HG02870 (cell line): ENCODE data around the gene UCP2.
A peak's percentile ranks its signal among the peaks of the same experiment; 100 is the strongest.

ENCODE experiments used
- ATAC-seq: cut with Tn5 transposase; IDR thresholded peaks from one replicate; pipeline ENCODE4 v1.9.1; 2021; ENCODE audit warnings: mild to moderate bottlenecking, moderate library complexity; ENCODE audit not compliant: unreplicated experiment

UCP2 gene, protein sequence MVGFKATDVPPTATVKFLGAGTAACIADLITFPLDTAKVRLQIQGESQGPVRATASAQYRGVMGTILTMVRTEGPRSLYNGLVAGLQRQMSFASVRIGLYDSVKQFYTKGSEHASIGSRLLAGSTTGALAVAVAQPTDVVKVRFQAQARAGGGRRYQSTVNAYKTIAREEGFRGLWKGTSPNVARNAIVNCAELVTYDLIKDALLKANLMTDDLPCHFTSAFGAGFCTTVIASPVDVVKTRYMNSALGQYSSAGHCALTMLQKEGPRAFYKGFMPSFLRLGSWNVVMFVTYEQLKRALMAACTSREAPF

DNA sequence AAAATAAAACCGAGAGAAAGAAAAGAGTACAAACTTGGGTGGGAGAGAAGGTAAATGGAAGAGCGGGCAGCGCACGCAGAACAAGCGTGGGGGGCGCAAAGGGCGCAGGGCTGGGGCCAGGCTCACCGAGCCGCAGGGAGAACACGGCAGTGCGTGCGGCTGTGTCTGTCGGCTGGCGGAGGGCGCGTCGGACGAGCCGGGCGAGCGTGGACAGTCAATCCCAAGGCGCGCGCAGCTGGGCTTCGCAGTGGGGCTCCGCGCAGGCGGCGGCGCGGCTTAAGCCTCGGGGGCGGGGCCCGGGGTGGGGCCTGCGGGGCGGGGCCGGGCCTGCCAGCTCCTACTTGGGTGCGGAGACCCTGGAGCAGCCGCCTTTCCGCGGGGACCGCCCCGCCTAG, at the start of gene UCP2:
UCP2 (minus strand) TSS at position 249 of the 395 bp plus-strand sequence. CDS start 4,465 bp downstream, outside the sequence.
- peak; percentile 45 for ATAC-seq

DNA sequence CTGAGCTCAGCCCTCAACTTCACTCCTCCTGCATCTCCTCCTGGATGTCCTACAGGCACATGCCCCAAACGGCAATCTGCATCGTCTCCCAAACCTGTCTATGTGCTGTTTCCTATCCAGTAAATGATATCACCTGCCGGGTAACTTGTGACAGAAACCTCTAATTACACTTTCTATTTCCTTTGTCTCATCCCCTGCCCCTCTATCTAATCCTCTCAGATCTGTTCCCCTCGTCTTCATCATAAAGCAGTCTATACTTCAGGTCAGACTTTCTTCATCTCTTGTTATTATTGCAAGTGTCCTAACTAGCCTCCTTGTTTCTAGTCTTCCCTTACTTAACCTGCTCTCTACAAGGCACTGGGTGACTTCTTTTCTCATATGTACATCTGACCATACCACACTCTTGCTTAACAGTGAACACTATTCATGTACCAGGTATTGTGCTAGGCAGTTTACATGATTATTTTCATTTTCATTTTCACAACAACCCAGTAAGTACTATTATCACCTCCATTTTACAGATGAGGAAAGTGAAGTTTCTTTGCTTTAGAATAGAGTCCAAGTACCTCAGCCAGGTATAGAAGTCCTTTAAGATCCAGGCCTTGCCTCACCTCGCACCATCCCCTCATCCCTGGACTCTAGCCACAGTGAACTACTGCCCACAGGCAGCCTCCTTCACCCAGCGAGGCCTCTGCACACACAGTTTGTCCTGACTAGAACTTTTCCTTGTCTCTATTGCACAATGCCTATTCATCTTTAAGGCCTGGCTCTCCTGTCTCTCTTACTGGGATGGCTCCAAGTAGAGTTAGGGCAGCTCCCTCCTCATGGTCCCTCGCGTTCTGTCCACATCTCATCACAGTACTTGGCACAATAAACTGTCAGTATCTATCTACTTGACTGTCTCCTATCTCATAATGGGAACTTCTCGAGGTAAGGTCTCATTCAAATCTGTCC, 48.4 kb upstream of the UCP2 start:
- ATAC-seq: no peak

DNA sequence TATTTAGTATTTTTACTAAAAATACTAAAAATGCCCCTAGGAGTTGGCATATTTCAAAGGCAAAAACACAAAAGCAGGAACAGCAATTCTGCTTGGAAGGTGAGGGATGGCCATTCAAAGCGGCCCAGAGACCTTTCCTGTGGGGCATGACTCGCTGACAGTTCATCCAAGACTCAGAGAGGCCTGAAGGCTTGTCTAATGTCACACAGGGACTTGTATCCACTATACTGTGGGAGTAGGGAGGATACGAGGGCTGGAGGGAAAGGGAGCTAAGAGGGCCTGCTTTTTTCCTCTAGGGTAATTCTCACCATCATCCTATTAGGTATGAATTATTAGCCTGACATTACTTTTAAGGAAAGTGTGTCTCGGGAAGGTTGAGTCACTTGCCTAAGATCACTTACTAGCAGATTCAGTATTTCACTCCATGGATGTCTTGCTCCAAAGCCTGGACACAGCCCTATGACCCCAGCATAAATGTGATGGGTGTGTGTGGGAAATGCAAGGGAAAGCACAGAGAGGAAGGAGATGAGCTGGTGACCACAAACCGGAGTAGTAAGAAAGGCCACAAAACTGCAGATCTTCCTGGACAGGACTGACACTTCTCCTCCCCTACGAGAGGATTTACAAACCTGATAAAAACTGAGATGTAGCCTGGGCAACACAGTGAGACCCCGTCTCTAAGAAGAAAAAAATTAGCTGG, 43.0 kb upstream of the UCP2 start:
- ATAC-seq: no peak

DNA sequence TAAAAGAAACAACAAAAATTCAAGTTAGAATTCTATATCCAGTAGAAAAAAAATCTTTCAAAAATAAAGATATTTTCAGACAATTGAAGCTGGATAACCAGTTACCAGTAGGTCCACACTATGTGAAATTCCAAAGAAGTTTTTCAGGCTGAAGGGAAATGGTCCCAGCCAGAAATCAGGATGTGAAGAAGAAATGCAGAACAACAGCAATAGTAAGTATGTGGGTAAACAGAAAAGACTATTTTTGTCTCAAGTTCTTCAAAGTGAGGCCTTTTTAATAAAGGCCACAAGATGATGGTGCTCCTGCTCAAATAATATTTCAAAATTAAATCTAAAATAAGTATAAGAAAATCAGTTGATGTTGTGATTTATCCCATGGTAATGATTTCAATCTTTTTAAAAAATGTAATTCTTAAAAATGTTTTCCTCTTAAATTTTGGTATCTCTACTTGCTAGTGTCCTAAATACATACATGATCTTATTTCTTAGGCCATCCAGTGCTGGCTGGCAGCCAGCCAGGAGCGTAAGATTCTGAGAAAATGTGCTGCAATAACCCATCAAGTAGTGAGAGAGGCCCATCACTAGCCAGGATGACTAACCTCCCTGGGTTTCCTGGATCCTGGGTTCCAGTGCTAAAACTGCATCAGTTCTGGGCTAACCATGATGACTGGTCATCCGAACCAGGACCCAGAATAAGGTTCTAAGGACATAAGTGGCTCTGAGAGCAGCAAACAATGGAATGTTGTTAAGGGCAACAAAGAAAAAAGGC, 41.8 kb upstream of the UCP2 start:
- no peak for ATAC-seq

DNA sequence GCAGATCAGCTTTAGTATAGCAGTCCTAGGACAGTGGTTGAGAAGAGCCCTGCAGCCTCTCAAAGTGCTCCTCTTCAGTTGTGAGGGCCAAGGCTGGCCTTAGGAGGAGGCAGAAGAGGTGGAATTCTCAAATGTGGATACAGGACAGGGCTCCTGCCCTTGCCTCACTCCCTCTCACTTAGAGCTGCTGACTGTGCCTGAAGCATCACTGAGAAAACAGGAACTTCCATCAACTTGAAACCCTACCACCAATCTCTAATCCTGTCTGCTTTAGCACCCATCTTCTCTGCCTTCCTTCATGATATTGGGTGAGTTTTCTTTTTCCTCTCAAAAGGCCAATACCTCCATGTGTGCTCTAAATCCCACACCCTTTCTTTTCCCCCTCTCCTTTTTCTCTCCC, 40.6 kb upstream of the UCP2 start:
- no peak for ATAC-seq

DNA sequence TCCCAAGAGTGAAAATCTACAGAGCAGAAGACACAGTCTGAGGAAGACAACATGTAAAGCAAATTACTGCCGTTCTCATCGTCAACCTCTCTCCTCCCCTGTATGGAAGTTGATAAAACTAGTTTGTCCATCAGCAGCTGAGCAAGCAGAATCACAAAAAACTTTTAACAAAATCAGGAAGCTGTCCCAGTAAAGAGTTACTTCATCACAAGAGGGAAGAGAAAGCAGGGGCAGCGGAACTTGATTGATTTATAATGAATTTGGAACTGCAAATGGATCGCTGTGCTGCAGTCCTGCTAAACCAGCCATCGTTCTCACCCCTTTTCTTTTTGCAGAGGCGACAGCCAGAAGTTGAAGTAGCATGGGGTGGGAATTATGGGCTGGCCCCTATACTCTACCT, 39.9 kb upstream of the UCP2 start:
- ATAC-seq: no peak

DNA sequence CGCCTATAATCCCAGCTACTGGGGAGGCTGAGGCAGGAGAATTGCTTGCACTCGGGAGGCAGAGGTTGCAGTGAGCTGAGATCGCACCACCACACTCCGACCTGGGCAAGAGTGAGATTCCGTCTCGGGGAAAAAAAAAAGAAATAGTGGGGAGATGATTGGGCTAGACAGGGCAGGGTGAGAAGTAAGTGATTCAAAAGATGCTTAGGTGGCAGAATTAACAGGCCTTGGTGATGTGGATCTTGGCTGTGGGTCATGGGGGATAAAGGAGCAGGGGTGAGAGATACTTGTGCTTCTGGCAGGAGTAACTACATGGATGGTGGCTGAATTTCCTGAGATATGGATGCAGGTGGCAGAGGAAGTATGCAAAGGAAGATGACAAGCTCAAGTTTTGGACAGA, 39.4 kb upstream of the UCP2 start:
- no peak for ATAC-seq

DNA sequence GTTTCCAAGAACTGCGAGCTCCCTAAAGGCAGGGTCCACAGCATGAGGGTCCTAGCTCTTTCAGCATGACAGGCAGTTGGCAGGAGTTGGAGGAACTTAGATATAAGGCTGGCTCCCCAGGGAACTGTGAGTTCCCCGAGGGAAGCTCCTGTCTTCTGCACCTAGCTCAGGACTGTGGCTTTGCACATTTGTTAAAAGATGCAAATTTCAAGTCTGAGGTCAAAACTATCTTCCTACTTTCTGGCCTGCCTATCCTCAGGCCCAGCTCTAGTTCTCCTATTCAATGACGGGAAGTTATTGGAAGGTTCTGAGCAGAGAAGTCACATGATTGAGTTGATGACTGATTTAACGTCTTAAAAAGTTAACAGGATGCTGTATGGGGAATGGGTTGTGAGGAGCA, 37.9 kb upstream of the UCP2 start:
- ATAC-seq: peak; percentile 44

DNA sequence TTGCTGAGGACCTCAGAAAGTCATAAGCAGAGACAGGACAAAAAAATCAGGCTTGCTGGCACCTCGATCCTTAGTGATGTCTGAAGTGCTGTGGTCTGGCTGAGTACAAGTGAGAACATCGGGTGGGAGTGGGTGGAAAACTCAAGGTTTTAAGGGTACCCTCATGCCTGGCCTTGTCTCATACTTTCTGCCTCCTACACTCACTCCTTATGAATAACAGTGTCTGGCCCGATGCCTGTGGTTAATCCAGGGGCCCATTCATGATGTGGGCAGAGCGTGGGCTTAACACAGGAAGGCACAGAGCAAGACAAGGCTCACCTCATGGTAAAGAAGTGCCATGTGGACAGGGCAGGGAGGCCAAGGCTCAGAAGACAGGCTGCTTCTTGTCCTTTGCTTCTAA, 37.2 kb upstream of the UCP2 start:
- peak; percentile 22 for ATAC-seq

DNA sequence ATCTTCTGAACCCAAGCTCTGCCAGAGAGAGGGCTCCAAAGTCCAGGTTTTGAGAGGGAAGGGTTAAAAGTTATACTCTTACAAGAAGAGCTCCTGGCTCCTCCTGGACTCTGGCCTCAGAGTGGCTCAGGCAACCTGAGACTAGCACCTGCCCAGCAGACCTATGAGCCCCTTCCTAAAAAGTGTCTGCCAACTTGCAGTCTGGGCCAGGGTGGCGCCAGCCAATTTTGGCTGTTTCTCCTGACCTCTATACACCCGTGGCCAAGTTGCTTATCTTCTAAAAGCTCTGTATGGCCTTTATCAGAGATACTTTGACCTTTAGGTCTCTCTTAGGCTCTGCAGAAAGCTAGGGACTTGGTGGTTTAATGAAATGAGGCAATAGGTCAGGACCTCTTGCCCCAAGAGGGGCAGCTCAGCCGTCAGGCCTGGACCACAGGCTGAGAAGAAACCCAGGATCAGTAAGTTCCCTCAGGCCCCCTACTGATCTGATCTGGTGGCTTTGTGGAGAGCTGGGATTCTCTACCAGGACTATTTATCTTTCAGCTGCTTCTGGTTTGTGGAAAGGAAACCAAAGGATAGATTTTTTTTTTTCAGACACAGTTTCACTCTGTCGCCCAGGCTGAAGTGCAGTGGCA, 36.6 kb upstream of the UCP2 start:
- ATAC-seq: no peak

DNA sequence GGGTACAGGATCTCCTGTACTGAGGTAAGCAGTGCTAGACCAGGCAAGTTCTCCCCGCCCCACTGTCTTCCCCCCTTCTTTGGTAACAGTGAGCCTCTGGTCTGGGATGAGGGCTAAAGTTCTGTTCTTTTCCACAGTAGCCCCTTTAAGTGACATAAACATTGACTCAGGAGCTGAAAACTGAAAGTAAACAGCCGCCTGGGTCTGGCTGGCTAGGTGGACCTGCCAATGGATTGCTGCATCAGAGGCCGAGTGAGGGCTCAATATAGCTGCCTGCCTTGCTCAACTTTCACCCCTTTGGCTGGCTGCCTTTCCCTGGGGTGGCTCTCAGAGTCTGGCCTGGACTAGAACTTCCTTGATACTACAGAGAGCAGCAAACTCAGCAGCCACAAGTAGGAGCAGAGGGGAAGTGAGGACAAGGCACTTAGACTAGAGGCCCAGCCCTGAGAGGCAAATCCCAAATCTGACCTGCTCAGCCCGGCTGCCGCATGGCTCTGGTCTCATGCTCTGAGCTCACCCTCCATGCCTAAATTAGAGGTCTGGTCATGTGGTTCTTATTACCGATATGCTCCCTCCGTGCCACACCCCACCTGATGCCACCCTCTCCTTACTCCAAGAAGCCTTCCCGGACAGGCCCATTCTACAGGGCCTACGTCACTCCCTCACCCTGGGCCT, 35.8 kb upstream of the UCP2 start:
- ATAC-seq: no peak

DNA sequence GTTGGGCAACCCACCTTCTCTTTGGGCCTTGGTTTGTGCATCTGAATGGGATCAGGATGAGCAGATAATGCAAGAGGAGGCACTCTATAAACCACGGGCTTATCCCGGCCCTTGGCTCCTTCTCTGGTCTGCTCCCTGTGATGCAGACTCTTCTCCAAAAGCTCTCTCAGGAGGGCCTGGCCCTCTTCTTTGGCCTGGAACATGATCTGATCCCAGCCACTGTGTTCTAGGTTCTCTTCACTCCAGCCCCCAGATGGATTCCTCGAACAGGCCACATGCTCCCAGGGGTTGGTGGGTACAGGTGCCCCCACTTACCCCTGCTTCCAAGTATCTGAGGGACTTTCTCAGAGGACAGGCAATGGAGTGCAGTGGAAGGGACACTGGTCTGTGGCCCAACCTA, 35.0 kb upstream of the UCP2 start:
- no peak for ATAC-seq

DNA sequence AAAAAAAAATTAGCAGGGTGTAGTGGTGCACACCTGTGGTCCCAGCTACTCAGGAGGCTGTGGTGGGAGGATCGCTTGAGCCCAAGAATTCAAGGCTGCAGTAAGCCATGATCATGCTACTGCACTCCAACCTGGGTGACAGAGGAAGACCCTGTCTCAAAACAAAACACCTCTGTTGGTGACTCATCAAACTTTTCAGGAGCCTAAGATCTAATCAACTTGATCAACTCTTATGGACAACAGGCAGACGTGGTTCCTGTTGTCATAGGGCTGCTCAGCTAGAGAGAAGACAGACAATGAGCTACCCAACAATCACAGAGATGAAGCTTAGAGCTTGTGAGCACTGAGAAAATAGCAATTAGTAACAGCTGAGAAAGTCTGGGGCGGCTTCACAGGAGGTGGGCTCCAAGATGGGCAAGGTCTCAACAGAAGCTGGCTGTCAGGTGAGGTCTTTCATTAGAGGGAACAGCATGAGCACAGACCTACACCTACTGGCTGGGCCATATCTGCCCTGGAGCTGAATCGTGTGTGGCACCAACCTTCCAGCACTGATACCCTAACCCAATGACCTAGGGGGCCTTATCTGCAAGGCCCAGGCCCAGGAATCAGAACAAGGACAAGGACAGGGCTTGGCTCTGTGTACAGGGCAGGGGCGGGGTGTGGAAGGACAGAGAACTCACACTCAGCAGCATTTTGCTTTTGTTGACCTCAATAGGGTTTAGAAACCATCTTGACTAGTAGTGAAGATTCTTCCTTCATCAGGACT, 33.5 kb upstream of the UCP2 start:
- no peak for ATAC-seq

DNA sequence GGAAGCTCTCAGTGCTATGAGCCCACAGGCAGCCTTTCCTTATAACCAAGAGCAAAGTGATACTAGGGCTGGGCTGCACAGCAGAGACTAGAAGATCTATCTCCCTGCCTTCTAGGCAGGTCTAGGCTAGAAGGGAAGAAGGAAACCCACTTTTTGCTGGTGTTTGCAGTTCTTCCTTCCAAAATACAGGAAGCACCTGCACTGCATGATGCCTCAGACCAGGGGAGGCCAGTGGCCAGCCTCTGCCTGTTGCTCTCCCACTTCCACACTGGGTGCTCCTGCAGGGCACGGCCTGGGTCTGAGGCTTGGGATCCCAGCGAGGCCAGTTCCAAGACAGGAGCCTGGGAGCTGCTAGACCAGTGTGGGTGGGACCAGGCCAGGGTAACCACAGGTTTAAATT, 32.2 kb upstream of the UCP2 start:
- no peak for ATAC-seq

DNA sequence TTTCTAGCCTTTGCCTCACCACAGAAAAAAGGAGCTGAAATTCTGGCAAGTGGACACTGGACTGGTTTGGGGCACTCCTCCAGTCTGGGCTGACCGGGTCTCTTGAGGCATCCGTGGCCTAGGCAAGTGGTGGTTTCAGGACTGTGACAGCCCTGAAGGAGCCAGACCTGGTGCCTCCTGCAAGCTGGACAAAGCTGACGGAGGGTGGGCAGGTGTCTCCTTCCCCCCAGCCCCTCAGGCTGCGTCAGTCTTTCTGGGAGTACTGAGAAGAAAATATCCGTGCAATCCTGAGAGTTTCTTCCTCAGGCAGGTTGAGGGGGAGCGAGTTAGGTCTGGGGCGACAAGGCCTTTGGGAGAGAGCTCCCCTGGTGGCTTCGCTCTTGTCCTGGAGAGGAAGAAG, 30.5 kb upstream of the UCP2 start:
- no peak for ATAC-seq

DNA sequence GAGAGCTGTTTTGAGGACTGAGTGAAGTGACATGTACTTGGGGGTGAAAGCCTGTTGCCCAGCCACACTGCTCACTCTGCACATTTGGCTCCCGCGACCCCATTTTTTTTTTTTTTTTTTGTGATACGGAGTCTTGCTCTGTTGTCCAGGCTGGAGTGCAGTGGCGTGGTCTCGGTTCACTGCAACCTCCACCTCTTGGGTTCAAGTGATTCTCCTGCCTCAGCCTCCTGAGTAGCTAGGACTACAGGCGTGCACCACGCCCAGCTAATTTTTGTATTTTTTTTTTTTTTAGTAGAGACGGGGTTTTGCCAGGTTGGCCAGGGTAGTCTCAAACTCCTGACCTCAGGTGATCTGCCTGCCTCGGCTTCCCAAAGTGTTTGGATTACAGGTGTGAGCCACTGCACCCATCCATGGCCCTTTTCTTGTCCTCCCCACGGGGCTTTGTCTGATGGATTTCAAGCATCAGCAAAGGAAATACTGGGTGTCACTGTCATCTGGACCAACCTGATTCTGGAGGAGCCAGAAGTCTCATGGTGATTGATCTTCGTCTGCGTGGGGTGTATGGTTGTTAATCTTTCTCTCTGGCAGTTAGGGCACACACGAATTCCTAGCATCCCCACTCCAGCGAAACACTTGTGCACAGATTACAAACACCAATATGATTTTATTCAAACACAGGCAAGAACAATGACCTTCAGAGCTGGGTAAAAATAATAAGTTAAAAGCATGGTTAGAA, 29.6 kb upstream of the UCP2 start:
- ATAC-seq: no peak

DNA sequence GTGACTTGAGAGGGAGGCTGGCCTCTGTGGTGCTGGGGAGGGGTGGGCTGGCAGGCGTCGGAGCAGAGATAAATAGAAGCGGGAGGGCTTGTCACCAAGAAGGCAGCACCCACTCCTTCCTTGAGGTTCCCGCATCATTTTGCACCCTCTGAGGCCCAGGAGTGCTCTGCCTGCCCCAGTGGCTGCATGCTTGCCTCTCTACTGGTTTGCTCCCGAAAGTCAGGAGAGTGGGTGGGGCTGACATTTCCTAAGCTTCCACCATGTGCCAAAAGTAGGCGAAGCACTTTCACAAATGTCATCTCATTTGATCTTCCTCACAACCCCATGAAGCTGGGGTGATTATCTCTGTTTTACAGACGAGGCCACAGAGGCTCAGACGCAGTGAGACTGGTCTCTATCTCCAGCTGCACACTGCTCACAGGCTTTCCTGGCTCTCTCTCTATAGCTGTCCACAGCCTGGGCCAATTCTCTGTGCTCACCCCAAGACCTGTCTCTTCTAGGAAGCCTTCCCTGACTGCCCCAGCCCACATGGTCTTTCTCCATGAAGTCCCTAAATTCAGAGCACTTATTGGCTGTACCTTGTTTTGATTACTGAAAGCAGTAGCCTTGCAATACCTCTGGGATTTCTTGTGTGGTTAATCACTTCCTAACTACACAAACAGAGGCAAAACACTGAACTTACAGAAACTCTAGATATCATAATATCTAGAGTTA, 28.9 kb upstream of the UCP2 start:
- ATAC-seq: peak; percentile 73
